Left lobe of liver (tissue), 2 donors: Measurements from ENCODE around the gene NACC2. TPM values are rescaled to one million over a fixed set of nuclear protein-coding genes. Genes with fewer than 3 reads are reported as not detected.
A peak's percentile ranks its signal among the peaks of the same experiment; 100 is the strongest.

Experiments
- ATAC-seq: fragments of 200-7000 bp; cut with Tn5 transposase; one replicate; pipeline ENCODE4 v1.9.1; 2020; ENCODE audit warnings: mild to moderate bottlenecking, moderate library complexity
- DNase-seq: peaks from one replicate; pipeline ENCODE4 v3.0.0-alpha.2; 2020; ENCODE audit warnings: low spot score
- total RNA-seq: library from RNA; stranded (reverse); gene quantifications from one replicate; pipeline ENCODE4 v1.2.1, GENCODE V29; 2021
- donor health status: DM: no; HTN: no; CAD: no; lungs with moderate emphysema.
- donor health status: DM: no; HTN: yes; CAD: no.

NACC2 gene
- total RNA-seq, 1 donor from 2014 or later: 18.4 TPM

GRCh38 chr9:136016572-136017288 is 78.4 kb downstream of the NACC2 start:
- ATAC-seq: no peak
- DNase-seq: no peak

- no peak for DNase-seq
Measured at GRCh38 chr9:136015656-136016571, 79.2 kb downstream of the NACC2 start.

GRCh38 chr9:136014924-136015633 is 80.0 kb downstream of the NACC2 start:
- ATAC-seq (no peak), DNase-seq (no peak)

More at GRCh38 chr9:136015656-136016571, 79.2 kb downstream of the NACC2 start:
- ATAC-seq: no peak

- DNase-seq (no peak), ATAC-seq (no peak)
Measured at GRCh38 chr9:136014147-136014923, 80.8 kb downstream of the NACC2 start.

GRCh38 chr9:136013524-136014034 is 81.5 kb downstream of the NACC2 start:
- DNase-seq (no peak), ATAC-seq (no peak)

GRCh38 chr9:136013116-136013515 is 82.0 kb downstream of the NACC2 start:
- ATAC-seq (no peak), DNase-seq (no peak)

GRCh38 chr9:136012651-136013050 is 82.4 kb downstream of the NACC2 start:
- DNase-seq (no peak), ATAC-seq (no peak)

GRCh38 chr9:136011703-136012496 is 83.2 kb downstream of the NACC2 start:
- ATAC-seq (peak; percentile 65), DNase-seq (peak; percentile 76)

GRCh38 chr9:136011376-136011702 is 83.8 kb downstream of the NACC2 start:
- ATAC-seq (no peak), DNase-seq (no peak)

GRCh38 chr9:136010615-136011361 is 84.3 kb downstream of the NACC2 start:
- DNase-seq (no peak), ATAC-seq (peak; percentile 17)

- DNase-seq (no peak), ATAC-seq (no peak)
Measured at GRCh38 chr9:136010176-136010575, 84.9 kb downstream of the NACC2 start.

GRCh38 chr9:136009516-136009915 is 85.6 kb downstream of the NACC2 start:
- ATAC-seq (no peak), DNase-seq (no peak)

- ATAC-seq (no peak), DNase-seq (no peak)
Measured at GRCh38 chr9:136008693-136008997, 86.4 kb downstream of the NACC2 start.

- DNase-seq (no peak), ATAC-seq (peak; percentile 29)
Measured at GRCh38 chr9:136007934-136008692, 87.0 kb downstream of the NACC2 start.

- DNase-seq: no peak
- ATAC-seq: no peak
Measured at GRCh38 chr9:136007276-136007933, 87.7 kb downstream of the NACC2 start.

GRCh38 chr9:136006169-136006568 is 88.9 kb downstream of the NACC2 start:
- ATAC-seq: no peak
- no peak for DNase-seq

- no peak for ATAC-seq
- DNase-seq: no peak
Measured at GRCh38 chr9:136004712-136005111, 90.4 kb downstream of the NACC2 start.

- DNase-seq: no peak
- no peak for ATAC-seq
Measured at GRCh38 chr9:136004219-136004618, 90.9 kb downstream of the NACC2 start.
